Natural killer cell treated with Interleukin-12 subunit alpha and Interleukin-12 subunit beta and Interleukin-15 and Interleukin-18, amount 100 ng/mL, for 72 hours (primary cell): Measurements from ENCODE around the gene UGGT2. TPM values are rescaled to one million over a fixed set of nuclear protein-coding genes. Genes with fewer than 3 reads are reported as not detected.

Experiments
- ATAC-seq, 2 donors: fragments of 150-1000 bp; cut with Tn5 transposase in 1 of 2; sonication (Bioruptor Pico), chemical (Tn5 transposase) in 1 of 2; 2 replicates each; pipeline ENCODE4 v1.10.0; 2021
- DNase-seq: peaks from one replicate; pipeline ENCODE4 v3.0.0; 2022; ENCODE audit warnings: low spot score
- H3K27ac Mint-ChIP-seq, 2 donors: 1 replicate in 1 of 2; 2 replicates in 1 of 2; pipeline ENCODE4 v1.8.0; 2022; ENCODE audit warnings: mixed read lengths in 2 of 2, mild to moderate bottlenecking in 1 of 2, moderate library complexity in 1 of 2
- H3K27me3 Mint-ChIP-seq, 2 donors: 1 replicate in 1 of 2; 2 replicates in 1 of 2; pipeline ENCODE4 v1.8.0; 2022; ENCODE audit warnings: mixed read lengths in 2 of 2
- H3K36me3 Mint-ChIP-seq: one replicate; pipeline ENCODE4 v1.8.0; 2022; ENCODE audit warnings: mixed read lengths
- H3K4me1 Mint-ChIP-seq, 2 donors: 1 replicate in 1 of 2; 2 replicates in 1 of 2; pipeline ENCODE4 v1.8.0; 2022; ENCODE audit warnings: low read depth in 2 of 2, mixed read lengths in 2 of 2, mild to moderate bottlenecking in 1 of 2
- H3K4me3 Mint-ChIP-seq: one replicate; pipeline ENCODE4 v1.8.0; 2022; ENCODE audit warnings: mixed read lengths
- H3K9me3 Mint-ChIP-seq: 2 replicates; pipeline ENCODE4 v1.8.0; 2022; ENCODE audit warnings: mixed read lengths
- total RNA-seq, 2 donors: library from RNA; stranded (reverse); gene quantifications; one replicate each; pipeline ENCODE4 v1.2.3, GENCODE V29; 2022

Gene UGGT2
- total RNA-seq = 1 to 10 TPM; 2.3 to 6.0 TPM

GRCh38 chr13:96053003-96053703 is at the start of gene UGGT2:
Gene UGGT2 (minus strand): TSS chr13:96053401. CDS start chr13:96053312, 89 bp downstream.
- ATAC-seq (peak; percentile 95 to 96), DNase-seq (peak; percentile 68)
- Mint-ChIP-seq H3K27ac (no peak within 1 kb of the TSS), H3K4me3 (peak within 1 kb of the TSS; percentile 88), H3K9me3 (peaks cover 10% of the 10 kb centered on the region), H3K36me3 (no peaks in the 10 kb centered on the region), H3K4me1 (peaks cover 5 to 6% of the 10 kb centered on the region in 2 donors), H3K27me3 (peaks cover 15 to 23% of the 10 kb centered on the region in 2 donors)

GRCh38 chr13:96100457-96101220 is 47.4 kb upstream of the UGGT2 start:
- H3K4me1 Mint-ChIP-seq = no peaks in the 10 kb centered on the region
- H3K27ac Mint-ChIP-seq = no peak overlapping the region
- peaks cover 7% of the 10 kb centered on the region for H3K9me3 Mint-ChIP-seq
- H3K27me3 Mint-ChIP-seq = no peaks in the 10 kb centered on the region
- DNase-seq (no peak), ATAC-seq (no peak)
- H3K36me3 Mint-ChIP-seq = no peaks in the 10 kb centered on the region
- H3K4me3 Mint-ChIP-seq = no peak overlapping the region

GRCh38 chr13:96093296-96094006 is 40.2 kb upstream of the UGGT2 start:
- Mint-ChIP-seq H3K36me3 (no peaks in the 10 kb centered on the region), H3K4me1 (no peaks in the 10 kb centered on the region), H3K9me3 (peaks cover 2% of the 10 kb centered on the region), H3K27ac (no peak overlapping the region), H3K27me3 (peaks cover 24 to 36% of the 10 kb centered on the region in 2 donors), H3K4me3 (no peak overlapping the region)
- DNase-seq (no peak), ATAC-seq (no peak)

- H3K4me1 Mint-ChIP-seq = no peaks in the 10 kb centered on the region
- ATAC-seq = no peak
- no peak overlapping the region for H3K4me3 Mint-ChIP-seq
- H3K27ac Mint-ChIP-seq = no peak overlapping the region
- peaks cover 32 to 49% of the 10 kb centered on the region in 2 donors for H3K27me3 Mint-ChIP-seq
- no peaks in the 10 kb centered on the region for H3K9me3 Mint-ChIP-seq
- no peak for DNase-seq
- H3K36me3 Mint-ChIP-seq = no peaks in the 10 kb centered on the region
Measured at GRCh38 chr13:96091164-96092117, 38.2 kb upstream of the UGGT2 start.

GRCh38 chr13:96090240-96091101 is 37.3 kb upstream of the UGGT2 start:
- DNase-seq = no peak
- H3K27ac Mint-ChIP-seq = no peak overlapping the region
- ATAC-seq = peak in 1 of 2 donors; percentile 6
- H3K9me3 Mint-ChIP-seq = peaks cover 2% of the 10 kb centered on the region
- H3K36me3 Mint-ChIP-seq = no peaks in the 10 kb centered on the region
- no peaks in the 10 kb centered on the region for H3K4me1 Mint-ChIP-seq
- peaks cover 32 to 59% of the 10 kb centered on the region in 2 donors for H3K27me3 Mint-ChIP-seq
- H3K4me3 Mint-ChIP-seq = no peak overlapping the region

- Mint-ChIP-seq H3K27ac (no peak within 1 kb of the TSS), H3K4me3 (no peak within 1 kb of the TSS), H3K9me3 (peaks cover 2% of the 10 kb centered on the region), H3K4me1 (no peaks in the 10 kb centered on the region), H3K36me3 (no peaks in the 10 kb centered on the region), H3K27me3 (peaks cover 32 to 60% of the 10 kb centered on the region in 2 donors)
- ATAC-seq (no peak), DNase-seq (no peak)
Measured at GRCh38 chr13:96089749-96090239, 36.6 kb upstream of the UGGT2 start, which contains the start of gene HS6ST3. Gene HS6ST3 (plus strand): TSS chr13:96090107.

- no peaks in the 10 kb centered on the region for H3K4me1 Mint-ChIP-seq
- H3K4me3 Mint-ChIP-seq = no peak overlapping the region
- no peaks in the 10 kb centered on the region for H3K36me3 Mint-ChIP-seq
- ATAC-seq (no peak), DNase-seq (no peak)
- H3K27ac Mint-ChIP-seq = no peak overlapping the region
- H3K27me3 Mint-ChIP-seq = peaks cover 32 to 60% of the 10 kb centered on the region in 2 donors
- peaks cover 2% of the 10 kb centered on the region for H3K9me3 Mint-ChIP-seq
Measured at GRCh38 chr13:96089139-96089538, 35.9 kb upstream of the UGGT2 start.

- Mint-ChIP-seq H3K4me3 (no peak overlapping the region), H3K4me1 (no peaks in the 10 kb centered on the region), H3K9me3 (peaks cover 5% of the 10 kb centered on the region), H3K27me3 (peaks cover 22 to 38% of the 10 kb centered on the region in 2 donors), H3K36me3 (no peaks in the 10 kb centered on the region), H3K27ac (no peak overlapping the region)
- no peak for ATAC-seq
- no peak for DNase-seq
Measured at GRCh38 chr13:96086736-96087135, 33.5 kb upstream of the UGGT2 start.

- Mint-ChIP-seq H3K4me3 (no peak overlapping the region), H3K36me3 (no peaks in the 10 kb centered on the region), H3K9me3 (peaks cover 5% of the 10 kb centered on the region), H3K27ac (no peak overlapping the region), H3K27me3 (peaks cover 4 to 18% of the 10 kb centered on the region in 2 donors), H3K4me1 (no peaks in the 10 kb centered on the region)
- DNase-seq (no peak), ATAC-seq (no peak)
Measured at GRCh38 chr13:96082640-96083039, 29.4 kb upstream of the UGGT2 start.

- no peak overlapping the region for H3K27ac Mint-ChIP-seq
- peaks cover 5% of the 10 kb centered on the region for H3K9me3 Mint-ChIP-seq
- H3K27me3 Mint-ChIP-seq = peaks cover under 1 to 13% of the 10 kb centered on the region in 2 donors
- H3K4me3 Mint-ChIP-seq = no peak overlapping the region
- no peaks in the 10 kb centered on the region for H3K4me1 Mint-ChIP-seq
- ATAC-seq (no peak), DNase-seq (no peak)
- H3K36me3 Mint-ChIP-seq = no peaks in the 10 kb centered on the region
Measured at GRCh38 chr13:96081888-96082287, 28.7 kb upstream of the UGGT2 start.

- Mint-ChIP-seq H3K36me3 (no peaks in the 10 kb centered on the region), H3K27me3 (peaks cover 0 to 10% of the 10 kb centered on the region in 2 donors), H3K27ac (no peak overlapping the region), H3K4me1 (no peaks in the 10 kb centered on the region), H3K9me3 (peaks cover 6% of the 10 kb centered on the region), H3K4me3 (no peak overlapping the region)
- ATAC-seq = no peak
- DNase-seq = no peak
Measured at GRCh38 chr13:96080676-96081075, 27.5 kb upstream of the UGGT2 start.

GRCh38 chr13:96075953-96076543 is 22.8 kb upstream of the UGGT2 start:
- no peak for ATAC-seq
- Mint-ChIP-seq H3K27ac (no peak overlapping the region), H3K36me3 (no peaks in the 10 kb centered on the region), H3K4me1 (no peaks in the 10 kb centered on the region), H3K4me3 (no peak overlapping the region), H3K9me3 (peaks cover 3% of the 10 kb centered on the region), H3K27me3 (peaks cover 0 to 7% of the 10 kb centered on the region in 2 donors)
- no peak for DNase-seq
